Measurements from ENCODE around the gene LAMA3. TPM values are rescaled to one million over a fixed set of nuclear protein-coding genes. Genes with fewer than 3 reads are reported as not detected.
A peak's percentile ranks its signal among the peaks of the same experiment; 100 is the strongest.

The LAMA3 gene, protein sequence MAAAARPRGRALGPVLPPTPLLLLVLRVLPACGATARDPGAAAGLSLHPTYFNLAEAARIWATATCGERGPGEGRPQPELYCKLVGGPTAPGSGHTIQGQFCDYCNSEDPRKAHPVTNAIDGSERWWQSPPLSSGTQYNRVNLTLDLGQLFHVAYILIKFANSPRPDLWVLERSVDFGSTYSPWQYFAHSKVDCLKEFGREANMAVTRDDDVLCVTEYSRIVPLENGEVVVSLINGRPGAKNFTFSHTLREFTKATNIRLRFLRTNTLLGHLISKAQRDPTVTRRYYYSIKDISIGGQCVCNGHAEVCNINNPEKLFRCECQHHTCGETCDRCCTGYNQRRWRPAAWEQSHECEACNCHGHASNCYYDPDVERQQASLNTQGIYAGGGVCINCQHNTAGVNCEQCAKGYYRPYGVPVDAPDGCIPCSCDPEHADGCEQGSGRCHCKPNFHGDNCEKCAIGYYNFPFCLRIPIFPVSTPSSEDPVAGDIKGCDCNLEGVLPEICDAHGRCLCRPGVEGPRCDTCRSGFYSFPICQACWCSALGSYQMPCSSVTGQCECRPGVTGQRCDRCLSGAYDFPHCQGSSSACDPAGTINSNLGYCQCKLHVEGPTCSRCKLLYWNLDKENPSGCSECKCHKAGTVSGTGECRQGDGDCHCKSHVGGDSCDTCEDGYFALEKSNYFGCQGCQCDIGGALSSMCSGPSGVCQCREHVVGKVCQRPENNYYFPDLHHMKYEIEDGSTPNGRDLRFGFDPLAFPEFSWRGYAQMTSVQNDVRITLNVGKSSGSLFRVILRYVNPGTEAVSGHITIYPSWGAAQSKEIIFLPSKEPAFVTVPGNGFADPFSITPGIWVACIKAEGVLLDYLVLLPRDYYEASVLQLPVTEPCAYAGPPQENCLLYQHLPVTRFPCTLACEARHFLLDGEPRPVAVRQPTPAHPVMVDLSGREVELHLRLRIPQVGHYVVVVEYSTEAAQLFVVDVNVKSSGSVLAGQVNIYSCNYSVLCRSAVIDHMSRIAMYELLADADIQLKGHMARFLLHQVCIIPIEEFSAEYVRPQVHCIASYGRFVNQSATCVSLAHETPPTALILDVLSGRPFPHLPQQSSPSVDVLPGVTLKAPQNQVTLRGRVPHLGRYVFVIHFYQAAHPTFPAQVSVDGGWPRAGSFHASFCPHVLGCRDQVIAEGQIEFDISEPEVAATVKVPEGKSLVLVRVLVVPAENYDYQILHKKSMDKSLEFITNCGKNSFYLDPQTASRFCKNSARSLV (N-terminal part only)
- 40.1 TPM for total RNA-seq

DNA sequence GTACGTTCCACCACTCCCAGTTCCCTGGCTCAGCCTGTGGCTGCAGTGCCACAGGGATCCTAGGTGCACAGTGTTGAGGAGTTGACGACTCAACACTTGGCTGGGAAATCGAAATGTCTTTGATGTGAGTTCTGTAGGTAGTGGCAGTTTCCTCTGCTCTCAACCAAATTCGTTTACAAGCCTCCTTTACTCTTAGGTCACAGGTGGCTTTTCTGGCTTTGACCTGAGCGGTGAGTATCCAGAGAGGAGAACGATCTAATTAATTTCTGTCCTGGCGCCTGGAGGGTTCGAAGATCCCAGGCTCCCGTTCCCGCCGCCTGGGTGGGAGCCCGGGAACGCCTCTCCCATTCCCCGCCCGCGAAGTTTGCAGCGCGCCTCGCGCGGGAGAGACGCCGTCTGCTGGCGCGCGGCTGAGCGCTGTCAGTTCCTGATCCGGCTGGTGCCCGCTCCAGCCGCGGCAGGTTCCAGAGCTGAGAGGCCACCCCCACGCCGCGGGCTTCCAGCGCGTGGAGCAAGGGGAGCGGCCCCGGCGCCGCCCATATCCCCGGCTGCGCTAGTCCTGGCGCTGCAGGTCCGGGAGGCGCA, at the start of gene LAMA3:
LAMA3 (plus strand) TSS at position 423 of the 585 bp plus-strand sequence. CDS start 231 bp downstream, outside the sequence.
- peak; percentile 95 for ATAC-seq

DNA sequence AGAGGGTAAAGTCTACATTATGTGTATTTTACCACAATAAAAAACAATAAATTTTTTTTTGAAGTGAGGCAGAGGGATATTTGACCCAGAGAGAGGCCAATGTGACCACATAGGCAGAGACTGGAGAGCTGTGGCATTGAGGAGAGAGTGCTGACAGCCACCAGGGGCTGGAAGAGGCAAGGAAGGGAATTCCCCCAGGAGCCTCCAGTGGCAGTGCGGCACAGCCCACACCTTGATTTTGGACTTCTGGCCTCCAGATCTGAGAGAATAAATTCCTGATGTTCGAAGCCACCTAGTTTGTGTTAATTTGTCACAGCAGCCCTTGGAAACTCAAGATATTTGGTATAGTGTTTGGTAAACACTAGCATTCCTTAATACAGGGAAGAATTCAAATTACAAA, 49.2 kb upstream of the LAMA3 start:
- no peak for ATAC-seq

DNA sequence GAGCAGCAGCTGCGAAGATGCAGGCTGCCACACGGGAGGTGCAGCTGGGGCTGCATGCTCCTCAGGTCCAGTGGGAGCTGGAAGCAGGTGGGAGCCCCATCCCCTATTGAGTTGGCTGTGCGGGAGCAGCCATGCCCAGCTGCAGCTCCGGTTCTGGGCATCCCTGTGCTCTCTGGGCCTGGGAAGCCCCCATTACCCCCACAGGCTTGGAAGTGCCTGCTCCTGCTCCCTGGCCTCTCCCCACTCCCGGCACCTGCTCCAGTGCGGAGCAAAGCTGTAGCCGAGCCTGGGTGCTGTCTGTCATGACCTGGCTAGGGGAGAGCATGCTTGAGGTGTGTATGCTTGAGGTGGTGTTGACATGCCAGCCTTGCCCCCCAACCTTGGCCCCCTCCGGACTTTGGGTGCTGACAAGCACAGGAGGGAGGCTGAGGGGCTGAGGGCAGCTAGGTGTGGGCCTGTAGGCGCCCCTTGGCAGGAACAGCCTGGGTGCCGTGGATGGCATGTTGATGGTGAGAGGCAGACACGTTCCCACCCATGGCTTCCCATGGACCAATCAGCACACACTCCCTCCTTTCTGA, 48.0 kb upstream of the LAMA3 start:
- ATAC-seq = no peak

DNA sequence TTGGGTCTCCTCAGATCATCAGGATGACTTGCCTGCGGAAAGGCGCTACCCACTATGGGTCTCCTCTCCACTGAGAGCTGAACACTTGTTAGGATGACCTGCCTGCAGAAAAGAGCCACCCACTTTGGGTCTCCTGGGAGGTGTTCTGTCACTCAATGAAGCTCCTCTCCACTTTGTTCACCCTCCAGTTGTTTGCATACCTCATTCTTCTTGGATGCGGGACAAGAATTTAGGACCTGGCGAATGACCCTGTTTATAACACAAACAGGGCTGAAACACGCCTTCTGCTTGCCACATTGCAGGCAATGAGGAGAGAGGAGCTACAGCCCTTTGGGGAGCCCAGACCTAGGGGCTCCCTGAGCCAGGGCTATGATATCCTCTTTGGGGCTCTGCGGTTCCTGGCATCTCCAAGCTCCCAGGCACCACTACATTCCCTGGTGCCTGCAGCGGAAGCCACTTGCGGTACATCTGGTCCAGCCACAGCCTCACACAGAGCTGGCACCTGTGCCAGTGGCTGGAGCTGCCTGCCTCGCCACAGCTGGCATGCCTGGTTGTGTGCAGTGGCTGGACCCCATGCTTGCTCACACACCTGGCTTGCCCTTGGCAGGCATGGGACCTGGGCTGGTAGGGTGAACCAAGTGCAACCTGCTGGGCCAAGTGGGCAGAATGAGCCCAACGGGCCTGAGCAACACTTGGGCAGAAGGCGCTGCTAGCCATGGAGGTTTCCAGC, 47.2 kb upstream of the LAMA3 start:
- peak; percentile 10 for ATAC-seq

DNA sequence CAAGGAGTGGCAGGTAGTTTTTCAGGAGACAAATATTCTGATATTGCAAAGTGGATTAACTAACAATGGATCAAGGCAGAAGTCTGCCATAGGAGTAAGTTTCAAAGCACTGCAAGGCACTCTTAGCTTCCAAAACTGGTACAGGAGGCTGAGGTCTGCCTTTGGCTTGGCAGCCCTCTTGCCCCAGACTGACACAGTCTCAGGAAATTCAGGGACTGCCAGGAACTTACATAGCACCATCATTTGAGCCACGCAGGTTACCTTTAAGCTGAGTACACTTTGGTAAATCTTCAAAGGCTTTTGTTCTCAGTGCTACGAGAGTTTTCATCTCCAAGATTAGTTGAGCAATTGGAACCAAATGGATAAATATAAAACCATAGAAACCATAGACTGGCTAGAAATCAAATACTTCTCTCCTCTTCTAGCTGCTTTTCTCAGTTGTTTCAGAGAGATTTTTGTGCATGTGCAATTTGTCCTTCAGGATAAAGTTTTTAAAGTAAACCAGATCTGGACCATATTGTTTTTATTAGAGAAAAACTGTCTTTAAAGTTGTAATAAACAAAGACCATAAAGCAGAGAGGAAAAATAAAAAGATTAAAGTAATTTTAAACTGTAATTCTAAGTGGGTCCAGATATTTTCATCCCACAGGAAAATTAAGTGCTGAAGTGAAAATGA, 45.3 kb upstream of the LAMA3 start:
- ATAC-seq = peak; percentile 58

DNA sequence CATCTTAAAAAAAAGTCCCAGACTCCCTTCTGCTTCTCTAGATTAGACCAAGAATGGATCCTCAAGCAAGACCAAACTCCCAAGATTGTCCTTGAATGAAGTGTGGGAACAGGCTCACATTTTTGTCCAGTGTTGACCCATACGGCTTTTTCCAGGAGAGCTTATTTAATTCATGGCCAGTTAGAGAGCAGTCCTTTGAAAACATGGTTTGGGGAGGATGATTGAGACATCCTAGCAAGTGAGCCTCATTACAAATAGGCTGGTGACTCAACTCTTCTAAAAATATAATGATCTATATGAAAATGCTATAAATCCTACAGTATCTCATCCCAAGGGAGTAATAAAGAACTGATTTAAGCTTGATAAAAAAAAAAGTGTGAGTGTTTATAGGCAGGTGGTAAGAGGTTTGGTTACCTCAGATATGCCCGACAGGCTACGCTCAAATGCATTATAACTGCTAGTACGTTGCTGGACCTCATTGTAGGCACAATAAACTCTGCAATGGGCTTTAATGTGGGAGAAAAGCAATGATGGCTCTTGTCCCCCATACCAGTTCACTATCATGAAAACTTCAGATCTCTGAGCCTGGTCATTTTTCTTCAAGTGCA, 43.6 kb upstream of the LAMA3 start:
- no peak for ATAC-seq

DNA sequence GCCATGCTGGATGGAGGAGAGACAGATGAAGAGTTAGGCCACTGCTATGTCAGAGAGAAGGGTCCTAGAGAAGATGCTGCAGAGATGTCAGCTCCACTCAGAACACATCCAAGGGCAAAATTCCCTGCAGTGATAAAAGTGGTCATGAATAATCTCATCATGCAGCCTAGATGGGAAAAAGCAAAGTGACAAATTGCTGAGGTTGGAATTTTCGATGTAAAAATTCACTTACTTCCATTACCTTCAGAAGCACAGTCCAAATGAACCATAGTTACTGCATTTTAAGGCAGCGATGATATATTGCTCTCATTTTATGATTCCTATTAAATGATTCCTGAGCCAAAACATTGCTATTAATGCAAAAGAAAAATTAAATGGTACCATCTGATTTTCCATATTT, 43.0 kb upstream of the LAMA3 start:
- no peak for ATAC-seq

DNA sequence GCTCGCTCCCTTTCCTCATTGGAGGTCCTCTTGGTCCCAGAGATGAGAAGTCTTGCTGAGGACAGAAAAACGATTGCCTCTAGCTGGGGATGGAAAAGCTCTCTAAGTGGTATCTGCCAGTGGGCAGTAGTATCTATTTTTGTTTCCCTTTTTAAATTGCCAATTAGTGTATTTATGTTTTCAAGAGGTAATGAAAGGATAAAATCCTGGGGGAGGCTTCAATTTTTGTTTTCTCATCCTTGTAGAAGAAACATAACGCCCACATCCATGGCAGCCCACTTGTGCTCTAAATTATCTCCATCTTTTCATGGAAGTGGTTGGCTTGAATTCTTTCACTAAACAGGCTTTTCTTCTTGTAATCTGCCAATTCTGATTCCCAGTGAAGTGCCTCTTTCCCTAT, 40.8 kb upstream of the LAMA3 start:
- ATAC-seq = no peak

DNA sequence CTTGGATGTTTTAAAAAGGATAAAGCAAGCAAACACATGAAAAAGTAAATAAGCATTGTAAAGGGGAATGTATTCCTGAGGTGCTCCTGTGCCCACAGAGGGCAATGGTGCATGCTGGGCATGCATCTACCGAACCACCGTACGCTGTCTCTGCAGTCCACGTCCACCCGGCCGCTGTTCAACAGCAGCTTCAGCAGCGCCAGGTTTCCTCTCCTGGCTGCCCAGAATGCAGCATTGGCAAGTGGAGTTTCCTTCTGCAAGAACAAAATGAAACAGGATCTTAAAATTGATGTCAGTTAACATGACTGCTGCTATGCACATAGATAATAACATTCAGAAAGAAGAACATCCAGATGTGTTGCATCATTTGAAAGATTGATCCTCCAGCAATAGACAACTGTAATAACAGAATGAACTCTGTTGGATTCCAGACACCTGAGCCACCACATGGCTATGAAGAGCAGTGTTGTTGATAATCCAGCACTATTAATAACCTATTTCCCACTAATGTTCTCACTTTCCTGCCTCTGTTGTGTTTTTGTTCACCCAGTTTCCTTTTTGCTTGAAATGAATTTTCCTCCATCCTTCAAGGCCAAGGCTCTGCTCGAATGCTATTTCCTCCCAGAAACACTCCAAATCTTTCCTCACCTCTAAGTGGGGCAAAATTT, 40.2 kb upstream of the LAMA3 start:
- ATAC-seq = no peak

DNA sequence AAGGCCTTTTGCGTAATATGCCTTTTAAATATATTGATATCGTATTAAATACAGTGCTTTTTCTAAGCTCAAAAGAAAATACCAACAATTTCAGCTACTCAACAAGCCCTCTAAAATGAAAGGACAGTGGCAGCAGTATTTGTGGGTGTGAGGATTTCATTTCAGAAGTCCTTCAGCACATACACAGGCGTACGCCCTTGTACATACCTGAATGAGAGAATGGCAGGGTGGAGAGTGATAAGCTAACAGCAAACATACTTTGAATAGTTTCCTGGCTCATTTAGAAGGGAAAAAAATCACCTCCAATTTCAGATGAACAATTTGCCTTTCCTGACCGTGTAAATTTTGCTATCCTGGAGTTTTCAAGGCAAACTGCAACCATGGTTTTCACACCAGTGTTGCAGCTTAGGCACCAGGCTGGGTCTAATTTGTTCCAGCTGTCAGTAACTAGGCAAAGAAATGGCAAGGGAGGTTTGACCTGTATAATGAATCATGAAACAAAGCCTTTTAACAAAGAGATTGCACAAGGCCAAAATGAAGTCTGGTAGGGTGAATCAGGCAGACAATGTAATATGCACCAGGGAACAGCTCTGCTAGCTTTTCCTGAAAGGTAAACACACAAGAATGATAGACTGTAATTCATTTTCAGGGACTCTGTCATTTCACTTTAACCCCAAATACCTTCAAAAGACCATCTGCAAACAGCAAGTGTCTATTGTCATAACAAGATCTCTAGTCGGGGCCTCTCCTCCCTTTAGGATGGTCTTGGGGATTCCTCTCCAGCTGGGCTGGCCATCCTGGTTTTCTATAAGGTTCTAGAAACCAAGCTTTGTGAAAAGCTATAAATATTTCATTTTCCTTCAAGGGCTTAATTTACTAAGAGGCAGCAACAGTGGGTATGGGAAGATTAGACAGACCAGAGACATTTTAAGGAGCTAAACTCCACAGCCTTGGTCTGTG, 38.0 kb upstream of the LAMA3 start:
- ATAC-seq = peak; percentile 96

DNA sequence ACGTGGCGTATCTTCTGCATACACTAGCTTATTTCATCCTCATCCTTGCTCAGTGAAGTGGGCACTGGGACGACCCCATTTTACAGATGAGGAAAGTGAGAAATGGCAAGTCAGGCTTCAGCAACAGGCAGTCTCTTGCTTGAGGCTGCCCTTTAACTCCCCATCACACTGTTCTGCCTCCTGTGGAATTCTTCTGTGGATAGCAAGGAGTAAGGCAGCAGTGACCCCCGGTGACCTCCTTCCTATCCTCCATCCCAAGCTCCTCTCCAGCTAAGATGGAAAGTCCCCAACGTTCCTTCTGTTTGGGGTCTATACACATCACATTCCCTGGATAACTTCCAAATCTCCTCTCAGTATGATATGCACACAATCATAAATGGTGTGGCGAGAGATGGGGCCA, 37.0 kb upstream of the LAMA3 start:
- no peak for ATAC-seq

DNA sequence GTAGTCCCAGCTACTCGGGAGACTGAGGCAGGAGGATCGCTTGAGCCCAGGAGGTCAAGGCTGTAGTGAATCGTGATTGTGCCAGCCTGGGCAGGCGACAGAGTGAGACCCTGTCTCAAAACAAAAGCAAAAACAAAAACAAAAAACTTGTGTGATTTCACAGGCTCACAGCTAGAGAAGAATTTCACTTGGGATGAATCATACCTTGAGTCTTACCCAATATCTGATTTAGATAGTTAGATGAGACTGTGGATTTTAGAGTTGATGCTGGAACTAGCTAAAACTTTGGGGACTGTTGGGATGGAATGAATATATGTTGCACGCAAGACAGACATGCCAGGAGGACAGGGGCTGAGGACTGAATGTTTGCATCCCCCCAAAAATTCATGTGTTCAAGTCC, 31.0 kb upstream of the LAMA3 start:
- ATAC-seq = no peak

DNA sequence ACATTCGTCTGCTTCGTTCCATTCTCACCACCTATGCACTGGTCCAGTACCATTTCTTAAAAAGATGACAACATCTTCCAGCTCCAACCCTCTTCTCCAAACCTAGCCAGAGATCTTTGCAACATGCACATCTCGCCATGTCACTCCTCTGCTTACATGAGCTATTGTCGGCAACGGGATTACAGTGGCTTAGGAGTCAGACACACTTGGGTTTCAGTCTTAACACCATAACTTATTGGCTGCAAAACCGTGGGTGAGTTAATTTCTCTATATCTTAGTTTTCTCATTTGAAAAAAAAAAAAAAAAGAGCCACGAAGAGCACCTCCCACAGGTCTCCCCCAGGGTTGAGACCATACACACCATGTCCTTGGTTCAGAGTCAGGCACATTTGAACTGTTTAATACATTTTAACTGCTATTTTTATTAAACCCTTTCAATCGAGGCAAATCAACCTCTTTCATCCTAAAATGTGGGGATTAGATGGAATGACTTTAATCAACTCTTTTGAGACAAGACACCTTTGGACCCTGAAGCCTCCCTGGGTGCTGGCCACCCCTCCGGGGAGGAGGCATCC, 27.4 kb upstream of the LAMA3 start:
- peak; percentile 49 for ATAC-seq

DNA sequence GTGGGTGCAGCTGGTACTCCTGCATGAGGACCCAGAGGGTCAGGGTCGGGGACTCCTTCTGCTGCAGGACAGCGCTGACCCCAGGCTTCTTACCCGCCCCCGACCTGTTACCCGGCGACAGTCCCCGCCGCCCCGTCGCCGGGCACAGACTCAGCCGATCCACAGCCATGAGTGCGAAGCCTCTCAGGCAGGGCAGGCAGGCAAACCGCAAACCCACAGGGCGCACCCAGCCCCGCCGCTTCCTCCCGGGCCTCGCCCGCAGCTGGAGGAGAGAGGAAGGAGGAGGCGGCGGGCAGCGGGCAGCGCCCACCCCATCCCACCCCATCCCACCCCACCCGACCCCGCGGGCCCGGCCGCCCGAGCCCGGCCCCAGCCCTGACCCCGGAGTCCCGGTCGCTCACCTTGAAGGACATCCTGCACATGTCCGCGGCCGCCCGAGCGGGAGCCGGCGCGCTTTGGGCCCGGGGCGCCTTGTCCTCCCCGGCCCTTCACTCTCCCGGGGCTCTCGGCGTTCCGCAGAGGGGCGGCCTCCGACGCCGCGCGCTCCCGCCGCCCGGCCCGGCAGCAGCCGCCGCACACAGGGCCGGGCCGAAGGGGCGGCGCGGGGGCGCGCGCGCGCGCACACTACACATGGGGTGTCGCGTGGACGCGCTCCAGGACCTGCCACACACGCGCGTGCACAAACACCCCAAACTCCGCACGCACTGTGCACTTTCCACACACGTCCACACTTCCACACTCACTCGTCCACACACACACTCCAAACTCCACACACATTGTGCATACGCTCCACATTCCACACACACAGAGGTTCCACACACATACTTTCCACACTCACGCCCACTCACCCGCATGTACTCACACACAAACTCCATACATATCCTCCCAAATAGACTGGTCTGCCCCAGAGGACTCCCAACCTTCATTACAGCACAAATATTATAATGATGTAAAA, 26.7 kb upstream of the LAMA3 start, which contains the start of gene ANKRD29:
ANKRD29 (minus strand) TSS at position 603 of the 955 bp plus-strand sequence; CDS start at position 422, 181 bp downstream.
- ATAC-seq = peak; percentile 73

DNA sequence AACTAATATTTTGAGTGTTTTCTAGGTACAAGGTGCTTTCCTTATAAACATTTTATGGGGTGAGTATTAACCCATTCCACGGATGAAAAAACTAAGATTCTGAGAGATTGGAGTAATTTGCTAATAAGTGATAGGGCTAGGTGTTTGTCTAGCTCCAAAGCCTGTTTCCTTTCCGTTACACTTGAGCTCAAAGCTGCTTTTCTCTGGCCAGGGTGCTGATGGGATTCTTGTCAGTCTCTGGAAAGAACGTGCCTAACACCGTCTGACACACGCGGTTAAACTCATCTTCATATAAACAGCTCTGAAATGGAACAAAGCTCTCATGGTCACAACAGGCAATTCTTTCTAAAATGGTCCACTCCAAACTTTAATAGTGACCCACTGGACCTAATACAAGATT, 24.6 kb upstream of the LAMA3 start:
- ATAC-seq = no peak

DNA sequence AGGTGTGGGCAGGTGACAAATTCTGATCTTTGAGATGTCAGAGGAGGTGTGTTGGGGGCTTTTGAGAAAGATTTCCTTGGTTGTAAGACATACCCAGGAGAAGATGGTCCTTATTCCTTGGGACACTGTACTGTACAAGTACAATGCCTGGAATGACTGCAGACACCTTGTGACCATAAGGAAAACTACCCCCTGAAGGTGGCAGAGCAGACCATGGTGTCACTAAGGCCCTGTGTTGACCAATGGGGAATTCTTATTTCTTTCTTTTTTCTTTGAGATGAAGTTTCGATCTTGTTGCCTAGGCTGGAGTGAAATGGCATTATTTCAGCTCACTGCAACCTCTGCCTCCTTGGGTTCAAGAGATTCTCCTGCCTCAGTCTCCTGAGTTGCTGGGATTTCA, 22.1 kb upstream of the LAMA3 start:
- ATAC-seq = no peak

DNA sequence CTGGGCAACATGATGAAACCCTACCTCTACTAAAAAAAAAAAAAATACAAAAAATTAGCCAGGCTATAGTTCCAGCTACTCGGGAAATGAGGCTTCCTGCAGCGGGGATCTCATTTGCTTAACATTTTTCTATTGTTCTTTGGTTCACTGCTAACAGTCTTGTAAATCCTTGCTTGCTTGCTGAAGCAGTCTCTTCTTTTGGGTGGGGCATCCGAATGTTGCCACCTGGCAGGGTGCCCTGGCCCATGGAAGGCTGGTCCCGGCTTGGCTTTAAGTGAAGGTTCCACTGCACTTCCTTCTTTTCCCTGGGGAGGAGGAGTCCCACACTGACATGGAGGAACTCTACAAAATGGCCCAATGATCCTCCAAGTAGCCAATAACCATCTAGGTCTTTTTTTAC, 20.5 kb upstream of the LAMA3 start:
- ATAC-seq = peak; percentile 58

All from esophagus mucosa (tissue), 1 donor.